CD4-positive, alpha-beta T cell treated with Interleukin-4 for 1 hour (primary cell): ENCODE data around the gene NAA16.
A peak's percentile ranks its signal among the peaks of the same experiment; 100 is the strongest.
"Not testable (repeated sequence)": the region's sequence is repeated elsewhere in the genome, so short reads cannot be mapped to it uniquely, and the experiment has no call there.

Source experiments
- DNase-seq, 2 donors: peaks; one replicate each; pipeline ENCODE4 v3.0.0-alpha.2; 2020 to 2022

Gene NAA16

GRCh38 chr13:41306271-41307145 is 4.6 kb upstream of the NAA16 start:
- no peak for DNase-seq

DNA sequence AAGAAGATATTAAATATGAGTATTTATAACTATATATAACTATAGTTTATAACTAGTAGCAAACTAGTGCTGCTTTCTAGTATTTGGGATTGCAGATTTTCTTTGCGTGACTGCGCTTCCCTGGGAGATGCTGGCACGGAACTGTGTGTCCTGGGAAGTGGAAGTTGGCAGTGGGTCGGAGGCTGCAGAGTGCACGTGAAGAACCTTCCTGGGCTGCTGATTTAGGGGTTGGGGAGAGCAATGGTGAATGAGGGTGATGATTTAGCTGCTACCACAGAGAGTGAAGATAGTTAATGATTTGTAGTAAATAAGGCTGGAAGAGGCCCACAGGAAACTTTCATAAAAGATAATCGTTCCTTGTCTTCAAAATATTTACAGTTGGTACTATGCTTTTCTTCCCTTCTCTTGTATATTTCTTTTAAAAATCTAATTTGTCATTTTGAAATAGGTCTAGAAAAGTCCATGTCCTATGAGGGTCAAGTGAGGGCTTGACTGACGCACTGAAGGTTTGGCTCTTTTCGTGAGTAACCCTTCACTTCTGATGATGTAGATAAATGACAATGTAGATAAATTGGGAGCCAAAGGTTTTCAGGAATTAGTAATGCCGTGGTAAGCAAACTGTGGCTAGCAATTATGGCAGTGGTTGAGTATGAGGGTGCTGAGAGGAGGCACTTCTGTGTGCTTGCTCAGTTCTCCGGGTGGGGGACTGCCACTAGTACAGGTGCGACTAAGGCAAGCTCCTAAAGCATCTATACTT is 3.0 kb upstream of the NAA16 start:
- DNase-seq = no peak

GRCh38 chr13:41311406-41312175 is 524 bp downstream of the NAA16 start:
- DNase-seq = peak; percentile 43 to 57

- no peak for DNase-seq
Observed at GRCh38 chr13:41312176-41312500, 1.1 kb downstream of the NAA16 start.

GRCh38 chr13:41313117-41313516 is 2.0 kb downstream of the NAA16 start:
- no peak for DNase-seq

- no peak for DNase-seq
Observed at GRCh38 chr13:41313659-41314197, 2.7 kb downstream of the NAA16 start.

DNA sequence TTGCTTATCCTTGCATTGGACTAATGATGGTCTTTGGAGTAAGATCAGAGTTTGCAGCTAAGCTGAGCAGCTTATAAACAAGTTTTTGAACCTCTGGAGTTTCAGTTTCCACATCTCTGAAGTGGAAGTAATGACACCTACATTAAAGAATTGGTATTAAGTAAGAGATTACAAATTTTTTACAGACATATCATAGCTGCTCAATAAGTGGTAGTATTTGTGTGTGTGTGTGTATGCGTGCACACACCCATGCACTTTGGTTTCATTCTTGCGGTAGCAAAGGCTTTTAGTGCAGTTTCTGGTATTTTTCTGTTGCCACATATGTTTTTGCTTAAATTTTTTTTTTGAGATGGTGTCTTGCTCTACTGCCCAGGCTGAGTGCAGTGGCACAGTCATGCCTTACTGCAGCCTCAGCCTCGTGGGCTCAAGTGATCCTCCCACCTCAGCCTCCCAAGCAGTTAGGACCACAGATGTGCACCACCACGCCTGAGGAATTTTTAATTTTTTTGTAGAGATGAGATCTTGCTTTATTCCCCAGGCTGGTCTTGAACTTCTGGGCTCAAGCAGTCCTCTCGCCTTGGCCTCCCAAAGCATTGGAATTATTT is 4.5 kb downstream of the NAA16 start:
- DNase-seq = no peak

DNA sequence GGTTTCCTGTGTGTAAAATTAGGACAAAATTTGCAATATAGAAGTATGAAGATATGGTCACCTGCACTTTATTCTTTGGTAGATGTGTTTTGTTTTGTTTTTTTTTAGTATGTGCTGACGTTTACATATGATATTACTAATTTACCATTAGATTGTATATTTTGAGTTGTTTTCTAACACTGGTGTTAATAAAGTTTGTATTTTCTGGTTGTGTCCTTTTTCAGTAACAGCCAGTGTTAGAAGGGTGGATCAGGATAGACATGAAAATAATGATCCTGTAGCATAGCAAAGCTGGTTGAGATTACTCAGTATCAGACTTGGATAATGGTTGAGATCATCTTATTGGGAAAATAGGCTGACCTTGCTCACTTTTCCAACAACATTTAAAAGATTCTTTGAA is 6.2 kb downstream of the NAA16 start:
- DNase-seq = no peak

DNA sequence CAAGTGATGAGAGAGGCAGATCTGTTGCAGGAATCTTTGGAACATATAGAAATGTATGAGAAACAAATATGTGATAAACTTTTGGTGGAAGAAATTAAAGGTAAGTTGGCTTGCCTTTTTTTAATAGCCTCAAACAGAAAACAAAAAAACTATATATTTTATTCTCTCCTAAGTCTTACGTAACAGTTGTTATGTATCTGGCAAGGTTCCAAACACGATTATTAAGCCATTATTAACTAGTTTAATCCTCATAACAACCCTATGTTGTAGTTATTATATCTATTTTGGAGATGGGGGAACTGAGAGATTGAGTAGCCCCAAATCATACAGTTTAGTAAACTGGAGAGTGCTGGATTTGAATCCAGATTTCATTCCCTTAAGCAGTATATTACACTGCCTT is 14.7 kb downstream of the NAA16 start:
- no peak for DNase-seq

DNA sequence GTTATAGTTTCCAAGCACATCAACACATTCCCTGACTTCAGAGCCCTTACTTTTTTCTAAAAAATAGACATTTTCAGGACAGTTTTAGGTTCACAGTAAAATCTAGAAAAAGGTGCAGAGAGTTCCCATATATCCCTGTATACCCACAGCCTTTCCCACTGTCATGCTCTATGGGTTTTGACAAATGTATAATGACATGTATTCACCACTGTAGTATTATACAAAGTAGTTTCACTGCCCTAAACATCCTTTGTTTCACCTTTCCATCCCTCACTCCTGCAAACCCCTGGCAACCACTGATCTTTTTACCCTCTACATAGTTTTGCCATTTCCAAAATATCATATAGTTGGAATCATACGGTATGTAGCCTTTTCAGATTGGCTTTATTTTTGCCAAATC is 15.6 kb downstream of the NAA16 start:
- no peak for DNase-seq

DNA sequence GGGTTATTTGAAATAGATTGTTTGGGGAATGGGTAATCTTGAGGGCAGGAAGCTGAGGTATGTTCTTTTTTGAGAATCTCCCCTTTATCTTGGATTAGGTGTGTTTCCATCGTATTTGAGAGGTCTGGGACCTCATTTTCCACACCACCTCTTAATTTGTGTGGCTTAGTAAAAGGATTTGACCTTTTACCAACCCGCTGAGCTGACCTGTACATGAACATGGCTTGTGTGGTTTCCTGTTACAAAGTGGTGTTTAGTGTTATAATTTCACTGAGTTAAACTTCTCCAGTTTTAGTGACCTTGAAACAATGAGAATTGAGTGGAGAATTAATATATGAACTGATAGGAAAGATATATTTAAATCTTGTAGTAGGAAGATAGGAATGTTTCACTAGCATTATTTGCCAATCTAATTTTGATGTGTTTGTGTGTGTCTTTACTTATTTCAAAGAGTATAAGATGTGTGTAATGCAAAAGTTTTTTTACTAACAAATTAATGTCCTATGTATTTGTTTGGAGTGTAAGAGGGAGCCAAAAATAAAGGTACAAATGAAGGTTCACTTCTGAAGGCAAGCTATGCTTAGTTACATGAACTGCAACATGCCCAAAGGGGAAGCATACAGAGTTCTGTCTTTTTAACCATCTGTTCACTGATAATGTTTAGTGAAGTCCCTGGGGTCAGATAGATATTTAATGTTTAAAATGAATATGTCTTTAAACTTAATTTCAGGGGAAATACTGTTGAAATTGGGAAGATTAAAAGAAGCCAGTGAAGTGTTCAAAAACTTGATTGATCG is 17.1 kb downstream of the NAA16 start:
- DNase-seq = no peak

- DNase-seq = no peak
Observed at GRCh38 chr13:41332829-41333228, 21.8 kb downstream of the NAA16 start.

- no peak for DNase-seq
Observed at GRCh38 chr13:41334810-41335209, 23.7 kb downstream of the NAA16 start.

DNA sequence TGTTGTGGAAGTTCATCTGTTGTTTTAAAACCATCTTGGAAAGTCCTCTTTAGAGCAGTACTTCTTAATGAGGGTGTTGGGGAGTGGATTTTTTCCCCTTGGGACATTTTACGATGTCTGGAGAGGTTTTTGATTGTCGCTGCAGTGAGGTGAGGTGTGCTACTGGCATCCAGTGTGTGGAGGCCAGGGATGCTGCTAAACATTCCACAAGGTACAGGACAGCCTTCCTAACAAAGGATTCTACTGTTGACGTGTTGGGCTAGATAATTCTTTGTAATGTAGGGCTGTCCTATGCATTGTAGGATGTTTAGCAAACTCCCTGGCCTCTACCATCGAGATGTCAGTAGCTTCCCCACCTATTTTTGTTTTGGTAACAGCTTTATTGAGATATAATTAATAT is 33.3 kb downstream of the NAA16 start:
- no peak for DNase-seq

DNA sequence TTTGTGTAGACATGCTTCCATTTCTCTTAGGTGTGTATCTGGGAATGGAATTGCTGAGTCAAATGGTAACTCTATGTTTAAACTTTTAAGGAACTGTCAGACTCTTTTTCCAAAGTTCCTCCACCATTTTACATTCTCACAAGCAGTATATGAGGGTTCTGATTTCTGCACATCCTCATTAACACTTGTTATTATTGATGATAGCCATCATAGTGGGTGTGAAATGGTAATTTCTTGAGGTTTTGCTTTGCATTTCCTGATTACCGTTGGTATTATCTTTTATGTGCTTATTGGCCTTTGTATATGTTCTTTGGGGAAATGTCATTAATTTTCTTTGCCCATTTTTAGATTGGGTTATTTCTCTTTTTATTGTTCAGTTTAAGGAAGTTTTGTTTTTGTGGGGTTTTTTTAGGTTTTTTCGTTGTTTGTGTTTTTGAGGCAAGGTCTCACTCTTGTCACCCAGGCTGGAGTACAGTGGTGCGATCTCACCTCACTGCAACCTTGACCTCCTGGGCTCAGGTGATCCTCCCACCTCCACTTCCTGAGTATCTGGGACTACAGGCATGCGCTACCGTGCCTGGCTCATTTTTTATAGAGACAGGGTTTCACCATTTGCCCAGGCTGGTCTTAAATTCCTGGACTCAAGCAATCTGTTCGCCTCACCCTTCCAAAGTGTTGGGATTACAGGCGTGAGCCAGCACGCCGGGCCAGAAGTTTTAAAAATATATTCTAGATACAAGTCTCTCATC is 34.3 kb downstream of the NAA16 start:
- DNase-seq = peak in 1 of 2 donors; percentile 16

- DNase-seq = no peak
Observed at GRCh38 chr13:41345914-41346589, 35.0 kb downstream of the NAA16 start.

DNA sequence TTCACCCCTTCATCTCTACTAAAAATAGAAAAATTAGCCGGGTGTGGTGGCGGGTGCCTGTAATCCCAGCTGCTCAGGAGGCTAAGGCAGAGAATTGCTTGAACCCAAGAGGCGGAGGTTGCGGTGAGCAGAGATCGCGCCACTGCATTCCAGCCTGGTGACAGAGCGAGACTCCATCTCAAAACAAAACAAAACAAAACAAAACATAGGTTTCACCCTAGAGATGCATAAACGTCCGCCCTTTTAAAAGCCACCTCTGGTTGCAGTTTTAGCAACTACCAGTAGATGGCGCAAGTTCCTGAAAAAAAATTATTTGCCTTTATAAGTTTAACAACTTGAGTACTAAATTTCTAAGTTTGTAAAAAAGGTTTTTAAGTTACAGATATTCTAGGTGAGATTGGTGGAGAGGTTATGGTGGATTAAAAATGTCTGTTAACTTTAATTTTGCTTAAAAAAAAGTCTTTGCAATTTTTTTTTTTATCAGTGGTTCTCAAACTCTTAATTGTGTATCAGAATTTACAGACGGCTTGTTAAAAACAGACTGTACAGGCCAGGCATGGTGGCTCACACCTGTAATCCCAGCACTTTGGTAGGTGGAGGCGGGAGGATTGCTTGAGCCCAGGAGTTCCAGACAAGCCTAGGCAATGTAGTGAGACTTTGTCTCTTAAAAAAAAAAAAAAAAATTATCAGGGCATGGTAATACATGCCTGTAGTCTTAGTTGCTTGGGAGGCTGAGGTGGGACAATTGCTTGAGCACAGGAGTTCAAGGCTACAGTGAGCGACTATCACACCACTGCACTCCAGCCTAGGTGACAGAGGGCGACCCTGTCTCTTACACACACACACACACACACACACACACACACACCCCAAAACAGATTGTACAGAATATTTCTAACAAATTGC is 42.1 kb downstream of the NAA16 start:
- peak; percentile 75 to 89 for DNase-seq

DNA sequence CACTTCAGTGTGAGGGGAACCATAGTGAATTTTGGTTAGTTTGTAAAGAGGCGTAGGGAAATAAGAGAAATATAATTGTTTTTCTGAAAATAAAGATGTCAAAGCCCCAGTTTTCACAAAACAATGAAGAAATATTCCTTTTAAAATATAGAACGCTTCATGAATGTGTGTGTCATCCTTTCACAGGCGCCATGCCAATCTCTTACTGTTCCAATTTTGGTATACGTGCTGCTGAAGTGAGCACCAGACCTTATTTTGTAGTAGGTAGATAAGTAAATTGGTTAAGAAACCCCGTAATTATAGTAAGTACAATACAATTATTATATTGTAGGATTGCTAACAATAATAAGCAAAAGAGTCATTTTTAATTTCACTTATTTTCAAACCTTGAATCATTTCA is 43.3 kb downstream of the NAA16 start:
- no peak for DNase-seq

GRCh38 chr13:41356385-41356648 is 45.2 kb downstream of the NAA16 start:
- not testable (repeated sequence) for DNase-seq

DNA sequence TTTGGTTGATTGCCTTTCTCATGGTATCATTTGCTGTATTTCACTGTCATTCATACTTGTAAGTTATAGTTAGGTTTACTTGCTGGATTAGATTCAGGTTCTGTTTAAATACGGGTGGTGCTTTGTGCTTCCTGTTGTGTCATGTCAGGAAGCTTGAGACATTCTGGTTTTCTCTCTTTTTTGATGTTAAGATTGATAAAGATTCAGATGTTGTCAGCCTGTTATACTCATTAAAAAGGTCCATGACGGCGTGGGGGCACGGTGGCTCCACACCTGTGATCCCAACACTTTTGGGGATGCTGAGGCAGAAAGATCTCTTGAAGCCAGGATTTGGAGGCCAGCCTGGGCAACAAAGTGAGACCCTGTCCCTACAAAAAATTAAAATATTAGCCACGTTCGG is 45.7 kb downstream of the NAA16 start:
- DNase-seq = peak; percentile 37 to 81
